ENCODE results near the gene DSCAM.

DNA sequence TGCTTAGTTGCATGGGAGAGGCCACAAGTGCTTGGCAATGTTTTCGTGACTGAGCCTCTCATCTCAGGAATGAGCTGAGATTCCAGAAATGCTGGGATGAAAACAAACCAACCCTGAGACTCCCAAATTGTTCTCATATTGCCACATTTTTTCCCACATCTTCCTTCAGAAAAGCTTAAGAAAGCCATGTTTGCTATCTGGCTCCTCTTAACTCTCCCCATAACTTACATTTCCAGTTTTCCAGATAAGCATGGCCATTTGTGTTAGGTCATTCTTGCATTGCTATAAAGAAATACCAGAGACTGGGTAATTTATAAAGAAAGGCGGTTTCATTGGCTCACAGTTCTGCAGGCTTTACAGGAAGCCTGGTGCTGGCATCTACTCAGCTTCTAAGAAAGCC is 17.2 kb downstream of the DSCAM start:
- TF ChIP-seq, protein P1, sequence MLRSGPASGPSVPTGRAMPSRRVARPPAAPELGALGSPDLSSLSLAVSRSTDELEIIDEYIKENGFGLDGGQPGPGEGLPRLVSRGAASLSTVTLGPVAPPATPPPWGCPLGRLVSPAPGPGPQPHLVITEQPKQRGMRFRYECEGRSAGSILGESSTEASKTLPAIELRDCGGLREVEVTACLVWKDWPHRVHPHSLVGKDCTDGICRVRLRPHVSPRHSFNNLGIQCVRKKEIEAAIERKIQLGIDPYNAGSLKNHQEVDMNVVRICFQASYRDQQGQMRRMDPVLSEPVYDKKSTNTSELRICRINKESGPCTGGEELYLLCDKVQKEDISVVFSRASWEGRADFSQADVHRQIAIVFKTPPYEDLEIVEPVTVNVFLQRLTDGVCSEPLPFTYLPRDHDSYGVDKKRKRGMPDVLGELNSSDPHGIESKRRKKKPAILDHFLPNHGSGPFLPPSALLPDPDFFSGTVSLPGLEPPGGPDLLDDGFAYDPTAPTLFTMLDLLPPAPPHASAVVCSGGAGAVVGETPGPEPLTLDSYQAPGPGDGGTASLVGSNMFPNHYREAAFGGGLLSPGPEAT (IDR thresholded peaks at IDR 0.05; ENCODE audit: low read depth): no peak
- TF ChIP-seq, protein P2, sequence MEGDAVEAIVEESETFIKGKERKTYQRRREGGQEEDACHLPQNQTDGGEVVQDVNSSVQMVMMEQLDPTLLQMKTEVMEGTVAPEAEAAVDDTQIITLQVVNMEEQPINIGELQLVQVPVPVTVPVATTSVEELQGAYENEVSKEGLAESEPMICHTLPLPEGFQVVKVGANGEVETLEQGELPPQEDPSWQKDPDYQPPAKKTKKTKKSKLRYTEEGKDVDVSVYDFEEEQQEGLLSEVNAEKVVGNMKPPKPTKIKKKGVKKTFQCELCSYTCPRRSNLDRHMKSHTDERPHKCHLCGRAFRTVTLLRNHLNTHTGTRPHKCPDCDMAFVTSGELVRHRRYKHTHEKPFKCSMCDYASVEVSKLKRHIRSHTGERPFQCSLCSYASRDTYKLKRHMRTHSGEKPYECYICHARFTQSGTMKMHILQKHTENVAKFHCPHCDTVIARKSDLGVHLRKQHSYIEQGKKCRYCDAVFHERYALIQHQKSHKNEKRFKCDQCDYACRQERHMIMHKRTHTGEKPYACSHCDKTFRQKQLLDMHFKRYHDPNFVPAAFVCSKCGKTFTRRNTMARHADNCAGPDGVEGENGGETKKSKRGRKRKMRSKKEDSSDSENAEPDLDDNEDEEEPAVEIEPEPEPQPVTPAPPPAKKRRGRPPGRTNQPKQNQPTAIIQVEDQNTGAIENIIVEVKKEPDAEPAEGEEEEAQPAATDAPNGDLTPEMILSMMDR (IDR thresholded peaks at IDR 0.05 in 2 of 3, conservative IDR thresholded peaks at IDR 0.05 in 1 of 3; ENCODE audit: control insufficient read depth in 2 of 3, extremely low read depth in 1 of 3, insufficient read depth in 1 of 3, low read depth in 3 of 3, low read length in 3 of 3): no peak
- TF ChIP-seq, protein P3, sequence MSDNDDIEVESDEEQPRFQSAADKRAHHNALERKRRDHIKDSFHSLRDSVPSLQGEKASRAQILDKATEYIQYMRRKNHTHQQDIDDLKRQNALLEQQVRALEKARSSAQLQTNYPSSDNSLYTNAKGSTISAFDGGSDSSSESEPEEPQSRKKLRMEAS (IDR thresholded peaks at IDR 0.05; ENCODE audit: low read depth, low read length): no peak
- TF ChIP-seq GABPA (IDR thresholded peaks at IDR 0.05; ENCODE audit: low read depth) (no peak), CHD1 (IDR thresholded peaks at IDR 0.05; ENCODE audit: low read depth, low read length) (no peak), CBFB (IDR thresholded peaks at IDR 0.05; ENCODE audit: low read depth) (no peak), EZH2 (IDR thresholded peaks at IDR 0.05; ENCODE audit: borderline replicate concordance, control insufficient read depth, low read depth, low read length) (no peak), ZNF274 (IDR thresholded peaks at IDR 0.05; ENCODE audit: insufficient read depth, insufficient read length) (no peak)

Measured in GM12878 (cell line).